GM18511 (cell line): Measurements from ENCODE around the gene SHMT2.

ENCODE experiments used
- ATAC-seq: cut with Tn5 transposase; IDR thresholded peaks from one replicate; pipeline ENCODE4 v1.9.1; 2021; ENCODE audit warnings: mild to moderate bottlenecking, moderate library complexity; ENCODE audit not compliant: unreplicated experiment

The SHMT2 gene

DNA sequence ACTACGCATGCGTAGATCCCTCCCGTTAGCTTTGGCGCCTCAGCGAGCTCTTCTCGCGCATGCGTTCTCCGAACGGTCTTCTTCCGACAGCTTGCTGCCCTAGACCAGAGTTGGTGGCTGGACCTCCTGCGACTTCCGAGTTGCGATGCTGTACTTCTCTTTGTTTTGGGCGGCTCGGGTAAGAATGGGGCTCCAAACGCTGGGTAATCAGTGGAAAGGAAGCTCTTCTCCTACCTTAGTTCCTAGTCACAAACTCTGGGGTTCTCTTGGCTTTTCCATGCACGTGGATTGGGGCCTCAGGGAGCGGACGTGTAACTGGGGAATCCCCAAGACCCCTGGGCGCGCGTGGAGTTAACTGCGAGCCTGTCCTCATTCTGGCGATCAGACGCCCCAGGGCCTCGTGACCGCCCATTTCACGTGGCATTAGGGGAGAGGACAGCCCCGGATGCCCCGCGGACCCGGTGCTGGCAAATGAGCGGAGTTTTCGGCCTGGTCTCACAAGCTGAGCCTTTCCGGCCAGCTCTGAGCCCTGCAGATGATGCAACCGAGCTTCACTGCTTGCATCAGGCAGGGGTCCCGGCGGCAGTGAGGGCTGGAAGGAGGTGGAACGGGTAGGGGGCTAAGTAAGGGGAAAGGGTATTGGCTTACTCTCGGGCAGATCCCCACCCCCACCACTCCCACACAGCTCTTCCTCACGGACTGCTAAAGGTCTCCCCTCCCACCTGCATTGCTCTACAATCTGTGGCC lies at the start of gene SHMT2:
SHMT2 (plus strand) TSS at position 78 of the 747 bp plus-strand sequence; CDS start at position 146, 68 bp downstream.
- ATAC-seq: peak; percentile 51

DNA sequence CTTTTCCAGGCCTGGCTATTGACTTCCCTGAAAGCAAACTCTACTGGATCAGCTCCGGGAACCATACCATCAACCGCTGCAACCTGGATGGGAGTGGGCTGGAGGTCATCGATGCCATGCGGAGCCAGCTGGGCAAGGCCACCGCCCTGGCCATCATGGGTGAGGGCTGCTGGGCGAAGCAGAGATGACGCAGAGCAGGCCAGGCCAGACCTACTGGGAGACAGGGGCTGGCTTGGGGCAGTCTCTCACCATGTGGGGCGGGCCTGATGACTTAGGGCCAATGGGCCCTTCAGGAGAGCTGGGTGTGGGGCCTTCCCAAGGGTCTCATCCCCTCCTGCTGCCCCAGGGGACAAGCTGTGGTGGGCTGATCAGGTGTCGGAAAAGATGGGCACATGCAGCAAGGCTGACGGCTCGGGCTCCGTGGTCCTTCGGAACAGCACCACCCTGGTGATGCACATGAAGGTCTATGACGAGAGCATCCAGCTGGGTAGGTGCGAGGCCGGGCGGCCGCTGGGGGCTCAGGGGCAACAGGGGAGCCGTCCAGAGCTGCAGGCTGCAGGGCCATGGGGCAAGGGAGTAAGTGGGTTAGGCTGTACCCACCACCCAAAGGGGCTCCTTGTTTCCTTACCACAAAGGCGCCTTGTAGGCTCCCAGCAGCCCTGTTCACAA lies 49.1 kb upstream of the SHMT2 start:
- no peak for ATAC-seq

DNA sequence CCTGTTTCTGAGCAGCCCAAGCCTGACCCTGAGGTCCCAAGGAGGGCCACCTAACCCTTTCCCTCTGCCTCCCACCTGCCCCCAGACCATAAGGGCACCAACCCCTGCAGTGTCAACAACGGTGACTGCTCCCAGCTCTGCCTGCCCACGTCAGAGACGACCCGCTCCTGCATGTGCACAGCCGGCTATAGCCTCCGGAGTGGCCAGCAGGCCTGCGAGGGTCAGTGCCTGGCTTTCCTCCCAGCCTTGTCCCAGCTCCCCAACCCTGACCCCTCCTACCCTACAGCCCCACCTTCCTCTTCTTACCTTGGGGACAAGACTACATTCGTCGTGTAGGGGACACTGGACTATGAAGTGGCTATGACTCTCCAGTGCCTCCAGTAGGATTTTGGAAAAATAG lies 48.4 kb upstream of the SHMT2 start:
- no peak for ATAC-seq

DNA sequence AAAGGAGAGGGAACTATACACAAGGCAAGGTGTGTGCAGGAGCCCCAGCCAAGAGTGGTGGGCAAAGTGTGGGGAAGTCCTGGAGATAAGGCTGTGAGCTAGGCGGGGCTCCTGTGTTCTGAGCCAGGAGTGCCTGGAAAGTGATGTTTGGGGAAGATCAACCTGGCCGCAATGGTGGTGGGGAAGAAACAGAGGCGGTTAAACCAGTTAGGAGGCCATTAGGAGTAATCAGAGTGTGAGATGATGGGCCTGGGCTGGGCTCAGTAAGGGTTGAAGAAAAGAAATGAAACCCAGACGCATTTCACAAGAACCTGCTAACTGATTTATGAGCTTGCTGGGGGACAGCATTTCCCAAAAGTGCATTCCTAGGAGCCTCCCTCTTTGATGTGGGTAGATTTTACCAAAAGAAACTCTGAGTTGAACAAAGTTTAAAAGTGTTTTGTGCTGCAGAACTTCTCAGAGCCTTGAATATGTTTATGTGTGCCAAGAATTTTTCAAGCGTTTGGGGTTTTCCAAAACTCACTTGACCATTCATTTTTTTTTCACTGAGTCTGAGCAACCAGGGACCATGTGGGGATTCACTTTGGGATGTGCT lies 47.9 kb upstream of the SHMT2 start:
- ATAC-seq: no peak

DNA sequence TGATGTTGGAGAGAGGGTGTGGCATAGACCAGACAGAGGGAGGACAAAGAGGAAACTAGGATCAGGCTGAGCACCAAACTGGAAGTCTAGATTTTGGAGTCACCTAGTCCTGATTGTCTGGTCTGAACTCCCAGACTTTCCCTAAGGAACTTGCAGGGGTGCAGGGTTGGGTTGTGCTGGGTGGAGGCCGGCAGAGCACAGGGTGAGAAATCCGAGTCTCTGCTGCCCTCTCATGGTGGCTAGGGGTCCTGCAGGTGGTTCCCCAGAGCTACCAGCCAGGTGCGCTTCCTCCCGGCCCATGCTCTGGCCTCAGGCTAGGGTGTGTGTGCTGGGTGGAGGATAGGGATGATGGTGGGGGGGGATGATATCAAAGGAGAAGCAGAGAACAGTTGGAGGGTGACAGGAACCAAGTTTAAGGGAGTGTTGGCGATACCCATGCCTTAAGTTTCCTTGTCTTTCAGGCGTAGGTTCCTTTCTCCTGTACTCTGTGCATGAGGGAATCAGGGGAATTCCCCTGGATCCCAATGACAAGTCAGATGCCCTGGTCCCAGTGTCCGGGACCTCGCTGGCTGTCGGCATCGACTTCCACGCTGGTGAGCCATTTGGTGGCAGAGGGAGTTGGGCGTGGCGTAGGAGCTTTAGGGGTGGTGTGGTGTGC lies 46.5 kb upstream of the SHMT2 start:
- peak; percentile 88 for ATAC-seq

DNA sequence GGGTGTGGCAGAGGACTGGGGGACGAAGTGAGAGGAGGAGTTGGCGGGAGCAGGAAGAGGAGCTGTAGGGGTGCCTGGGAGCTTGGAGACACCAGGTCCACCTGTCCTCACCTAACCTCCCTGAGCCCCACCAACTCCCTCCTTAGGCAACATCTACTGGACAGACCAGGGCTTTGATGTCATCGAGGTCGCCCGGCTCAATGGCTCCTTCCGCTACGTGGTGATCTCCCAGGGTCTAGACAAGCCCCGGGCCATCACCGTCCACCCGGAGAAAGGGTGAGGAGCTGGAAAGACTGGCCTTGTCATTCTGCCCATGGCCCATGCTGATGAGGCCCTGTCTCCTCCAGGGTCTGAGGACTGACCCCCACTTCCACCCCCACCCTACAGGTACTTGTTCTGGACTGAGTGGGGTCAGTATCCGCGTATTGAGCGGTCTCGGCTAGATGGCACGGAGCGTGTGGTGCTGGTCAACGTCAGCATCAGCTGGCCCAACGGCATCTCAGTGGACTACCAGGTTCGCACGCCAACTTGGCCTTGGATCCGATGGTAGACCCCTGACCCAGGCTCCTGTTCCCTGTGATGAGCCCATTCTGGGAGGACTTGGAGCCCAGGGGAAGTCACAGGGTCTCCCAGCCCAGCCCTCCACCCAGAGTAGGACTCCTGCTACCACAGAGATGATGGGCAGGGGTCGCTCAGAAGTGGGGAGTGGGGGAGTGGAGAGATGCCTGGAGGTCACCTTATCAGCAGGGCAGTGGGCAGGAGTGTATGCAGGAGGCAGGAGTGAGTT lies 45.4 kb upstream of the SHMT2 start:
- ATAC-seq: no peak

DNA sequence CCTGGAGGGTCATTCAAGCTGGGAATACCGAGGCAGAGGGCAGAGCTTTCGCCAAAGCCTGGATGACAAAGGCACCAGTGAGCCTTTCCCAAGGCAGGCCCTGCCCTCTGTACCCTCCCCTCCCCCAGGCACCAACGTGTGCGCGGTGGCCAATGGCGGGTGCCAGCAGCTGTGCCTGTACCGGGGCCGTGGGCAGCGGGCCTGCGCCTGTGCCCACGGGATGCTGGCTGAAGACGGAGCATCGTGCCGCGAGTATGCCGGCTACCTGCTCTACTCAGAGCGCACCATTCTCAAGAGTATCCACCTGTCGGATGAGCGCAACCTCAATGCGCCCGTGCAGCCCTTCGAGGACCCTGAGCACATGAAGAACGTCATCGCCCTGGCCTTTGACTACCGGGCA lies 44.1 kb upstream of the SHMT2 start:
- no peak for ATAC-seq

DNA sequence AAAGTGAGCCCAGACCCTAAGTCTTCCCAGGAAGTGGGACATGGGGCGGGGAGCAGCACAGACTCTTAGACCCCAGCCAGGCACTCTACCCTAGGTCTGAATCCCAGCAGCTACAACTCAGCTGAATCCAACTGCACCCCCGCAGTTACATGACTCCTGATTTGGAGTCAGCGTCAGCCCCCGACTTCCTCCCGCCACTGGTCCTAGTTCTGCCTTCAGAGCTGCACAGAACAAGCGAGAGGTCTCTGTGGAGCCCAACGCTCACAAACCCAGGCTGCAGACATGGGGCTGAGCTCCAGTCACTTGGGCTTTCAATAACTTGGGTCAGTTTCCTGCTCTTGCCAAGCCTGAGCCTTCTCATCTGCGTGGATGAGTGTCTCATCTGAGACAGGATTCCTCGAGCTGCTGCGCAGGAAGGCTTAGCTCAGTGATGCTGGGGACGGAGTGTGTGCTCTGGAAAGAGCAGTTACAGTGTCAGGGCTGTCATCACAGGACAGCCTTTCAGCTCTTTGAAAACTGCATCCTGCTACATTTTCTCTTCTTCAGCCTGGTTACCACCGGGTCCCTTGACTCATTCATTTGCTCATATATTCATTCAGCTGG lies 43.5 kb upstream of the SHMT2 start:
- no peak for ATAC-seq

DNA sequence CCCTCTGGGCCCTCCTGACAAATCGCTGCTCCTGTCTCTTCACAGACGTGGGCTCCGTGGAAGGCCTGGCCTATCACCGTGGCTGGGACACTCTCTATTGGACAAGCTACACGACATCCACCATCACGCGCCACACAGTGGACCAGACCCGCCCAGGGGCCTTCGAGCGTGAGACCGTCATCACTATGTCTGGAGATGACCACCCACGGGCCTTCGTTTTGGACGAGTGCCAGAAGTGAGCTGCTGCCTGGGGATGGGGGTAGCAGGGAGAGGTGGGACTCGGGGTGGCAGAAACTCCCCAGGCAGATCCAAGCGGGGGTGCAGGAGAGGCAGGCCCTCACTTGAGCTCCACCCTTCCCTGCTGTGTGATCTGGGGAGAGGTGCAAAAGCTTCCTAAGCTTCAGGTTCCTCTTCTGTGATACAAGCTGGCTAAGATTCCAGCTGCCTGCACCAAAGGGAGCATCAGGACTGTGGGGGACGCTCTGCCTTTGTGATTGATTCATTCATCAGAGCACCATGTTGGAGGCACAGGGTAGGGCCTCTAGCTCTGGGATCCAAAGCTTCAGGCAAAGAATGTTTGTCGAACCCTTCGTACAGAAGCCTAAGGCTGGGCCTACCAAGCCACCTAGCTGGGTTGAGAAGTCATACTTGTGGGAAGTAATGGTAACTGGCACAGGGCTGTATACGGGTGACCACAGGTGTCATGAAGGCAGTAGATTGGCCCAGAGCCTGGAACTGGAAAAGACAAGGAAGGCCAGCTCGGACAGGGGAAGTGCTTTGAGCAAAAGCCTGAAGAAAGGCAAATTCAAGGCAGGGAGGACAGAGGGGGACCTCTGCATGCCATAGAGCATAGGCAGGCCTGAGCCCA lies 42.1 kb upstream of the SHMT2 start:
- no peak for ATAC-seq

DNA sequence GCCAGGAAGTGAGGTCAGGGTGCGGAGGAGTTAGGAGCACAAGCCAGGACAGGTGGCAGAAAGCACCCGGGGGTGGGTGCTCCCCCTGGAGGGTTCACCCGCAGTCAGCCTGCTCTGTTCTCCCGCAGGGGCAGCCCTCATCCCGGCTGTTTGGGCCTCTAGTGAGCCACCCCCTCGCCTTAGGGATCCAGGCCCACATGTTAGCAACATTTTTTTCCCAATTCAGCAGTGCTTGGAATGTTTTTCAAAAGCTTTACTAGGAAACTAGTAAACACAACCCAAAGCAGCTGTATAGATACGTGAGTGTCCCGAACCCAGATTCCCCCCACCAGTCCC lies 41.5 kb upstream of the SHMT2 start:
- no peak for ATAC-seq

DNA sequence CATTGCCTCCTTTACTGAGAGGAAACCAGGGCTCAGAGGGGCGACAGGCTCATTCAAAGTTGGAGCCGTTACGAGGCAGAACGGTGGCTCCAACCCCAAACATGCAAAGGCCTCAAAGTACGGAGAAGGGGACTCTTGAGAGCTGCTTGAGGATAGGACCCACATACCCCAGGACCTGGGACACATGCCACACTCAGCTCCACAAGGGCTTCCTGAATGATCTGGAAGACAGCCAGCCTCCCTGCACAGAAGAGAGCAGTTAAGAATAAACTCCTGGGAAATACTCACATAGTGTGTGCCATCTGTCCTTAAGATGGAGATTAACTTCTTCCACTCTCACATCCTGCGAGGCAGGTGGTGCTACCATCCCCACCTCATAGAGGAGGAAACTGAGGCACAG lies 39.5 kb upstream of the SHMT2 start:
- ATAC-seq: no peak

DNA sequence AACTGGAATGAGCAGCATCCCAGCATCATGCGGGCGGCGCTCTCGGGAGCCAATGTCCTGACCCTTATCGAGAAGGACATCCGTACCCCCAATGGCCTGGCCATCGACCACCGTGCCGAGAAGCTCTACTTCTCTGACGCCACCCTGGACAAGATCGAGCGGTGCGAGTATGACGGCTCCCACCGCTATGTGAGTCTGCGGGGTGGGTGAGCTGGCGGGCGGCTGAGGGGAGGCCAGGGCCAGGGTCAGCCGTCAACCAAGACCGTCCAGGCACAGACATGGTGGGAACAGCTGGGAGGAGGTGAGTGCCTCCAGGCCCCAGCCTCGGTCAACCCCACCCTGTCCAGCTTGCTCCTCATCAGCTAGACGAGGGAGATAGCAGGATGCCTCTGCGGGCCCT lies 38.7 kb upstream of the SHMT2 start:
- ATAC-seq: no peak

DNA sequence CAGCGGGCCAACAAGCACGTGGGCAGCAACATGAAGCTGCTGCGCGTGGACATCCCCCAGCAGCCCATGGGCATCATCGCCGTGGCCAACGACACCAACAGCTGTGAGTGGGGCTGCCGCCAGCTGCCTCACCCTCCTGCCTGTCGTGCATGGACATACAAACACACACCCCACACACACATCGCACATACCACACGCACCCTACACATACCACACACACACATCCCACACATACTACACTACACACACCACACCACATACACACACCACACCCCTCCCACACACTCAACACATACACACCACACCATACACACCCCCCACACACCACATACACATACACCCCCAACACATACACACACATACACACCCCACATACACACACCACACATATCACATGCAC lies 38.1 kb upstream of the SHMT2 start:
- no peak for ATAC-seq

DNA sequence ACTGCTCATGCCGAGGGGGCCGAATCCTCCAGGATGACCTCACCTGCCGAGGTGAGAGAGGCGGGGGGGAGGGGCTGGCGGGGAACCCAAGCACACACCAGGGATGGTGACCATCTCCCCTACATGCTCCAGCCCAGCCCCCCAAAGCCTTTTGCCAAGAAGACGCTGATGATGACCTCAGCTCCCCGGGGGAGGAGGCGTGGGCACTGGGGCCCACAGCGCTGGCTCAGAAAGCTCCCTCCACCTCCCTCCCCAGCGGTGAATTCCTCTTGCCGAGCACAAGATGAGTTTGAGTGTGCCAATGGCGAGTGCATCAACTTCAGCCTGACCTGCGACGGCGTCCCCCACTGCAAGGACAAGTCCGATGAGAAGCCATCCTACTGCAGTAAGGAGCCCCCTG lies 36.6 kb upstream of the SHMT2 start:
- ATAC-seq: no peak

DNA sequence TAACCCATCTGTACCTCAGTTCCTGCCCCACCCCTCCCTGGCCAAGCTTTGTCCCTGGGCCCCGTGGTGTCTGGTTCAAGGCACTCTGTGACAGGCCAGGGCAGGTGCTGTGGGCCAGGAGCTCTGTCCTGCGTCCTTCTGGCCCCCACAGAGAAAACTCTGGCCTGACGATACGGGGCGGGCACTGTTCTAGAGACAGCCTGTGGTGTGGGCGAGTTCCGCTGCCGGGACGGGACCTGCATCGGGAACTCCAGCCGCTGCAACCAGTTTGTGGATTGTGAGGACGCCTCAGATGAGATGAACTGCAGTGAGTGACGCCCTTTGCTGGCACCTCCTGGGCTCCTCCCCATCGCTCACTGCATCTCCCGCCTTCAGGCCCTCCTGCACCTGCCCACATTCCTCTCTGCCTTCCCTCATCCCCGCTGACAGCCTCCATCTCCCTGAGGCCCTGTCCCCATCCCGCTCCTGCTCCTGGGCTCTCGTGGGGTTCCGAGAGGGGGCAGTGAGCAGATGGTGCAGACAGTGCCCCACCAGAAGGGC lies 35.7 kb upstream of the SHMT2 start:
- ATAC-seq: no peak

DNA sequence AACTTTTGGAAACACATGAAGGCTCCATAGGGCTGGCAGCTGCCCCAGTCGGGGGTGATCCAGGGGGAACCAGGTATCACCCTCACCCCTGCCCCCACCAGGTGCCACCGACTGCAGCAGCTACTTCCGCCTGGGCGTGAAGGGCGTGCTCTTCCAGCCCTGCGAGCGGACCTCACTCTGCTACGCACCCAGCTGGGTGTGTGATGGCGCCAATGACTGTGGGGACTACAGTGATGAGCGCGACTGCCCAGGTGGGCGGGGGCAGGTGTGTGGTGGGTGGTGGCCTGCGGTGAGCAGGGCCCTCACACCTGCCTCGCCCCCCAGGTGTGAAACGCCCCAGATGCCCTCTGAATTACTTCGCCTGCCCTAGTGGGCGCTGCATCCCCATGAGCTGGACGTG lies 35.3 kb upstream of the SHMT2 start:
- ATAC-seq: no peak

DNA sequence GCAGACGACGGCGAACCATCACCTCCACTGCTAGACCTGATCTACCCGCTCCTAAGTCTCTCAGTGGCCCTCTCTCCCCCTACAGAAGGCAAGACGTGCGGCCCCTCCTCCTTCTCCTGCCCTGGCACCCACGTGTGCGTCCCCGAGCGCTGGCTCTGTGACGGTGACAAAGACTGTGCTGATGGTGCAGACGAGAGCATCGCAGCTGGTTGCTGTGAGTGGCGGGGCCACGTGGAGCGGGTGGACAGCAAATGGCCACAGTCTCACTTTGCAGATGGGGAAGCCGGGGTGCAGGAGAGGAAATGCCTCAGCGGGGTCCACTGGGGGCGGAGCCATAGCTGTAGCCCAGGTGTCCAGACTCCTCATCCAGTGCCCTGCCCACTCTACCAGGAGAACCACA lies 34.3 kb upstream of the SHMT2 start:
- no peak for ATAC-seq

DNA sequence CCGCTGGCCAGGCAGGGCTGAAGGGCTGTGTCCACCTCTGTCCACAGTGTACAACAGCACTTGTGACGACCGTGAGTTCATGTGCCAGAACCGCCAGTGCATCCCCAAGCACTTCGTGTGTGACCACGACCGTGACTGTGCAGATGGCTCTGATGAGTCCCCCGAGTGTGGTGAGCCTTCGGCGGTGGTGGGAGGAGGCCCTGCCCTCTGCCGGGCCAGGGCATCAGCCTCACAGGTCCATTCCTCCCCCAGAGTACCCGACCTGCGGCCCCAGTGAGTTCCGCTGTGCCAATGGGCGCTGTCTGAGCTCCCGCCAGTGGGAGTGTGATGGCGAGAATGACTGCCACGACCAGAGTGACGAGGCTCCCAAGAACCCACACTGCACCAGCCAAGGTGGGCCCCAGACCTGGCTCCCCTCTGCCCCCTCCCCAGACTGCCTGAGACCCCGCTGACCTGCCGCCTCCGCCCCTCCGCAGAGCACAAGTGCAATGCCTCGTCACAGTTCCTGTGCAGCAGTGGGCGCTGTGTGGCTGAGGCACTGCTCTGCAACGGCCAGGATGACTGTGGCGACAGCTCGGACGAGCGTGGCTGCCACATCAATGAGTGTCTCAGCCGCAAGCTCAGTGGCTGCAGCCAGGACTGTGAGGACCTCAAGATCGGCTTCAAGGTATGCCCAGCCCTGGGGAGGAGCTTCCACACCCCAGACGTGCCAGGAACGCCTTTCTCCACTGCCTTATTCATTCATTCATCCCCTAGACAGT lies 33.7 kb upstream of the SHMT2 start:
- ATAC-seq: no peak

DNA sequence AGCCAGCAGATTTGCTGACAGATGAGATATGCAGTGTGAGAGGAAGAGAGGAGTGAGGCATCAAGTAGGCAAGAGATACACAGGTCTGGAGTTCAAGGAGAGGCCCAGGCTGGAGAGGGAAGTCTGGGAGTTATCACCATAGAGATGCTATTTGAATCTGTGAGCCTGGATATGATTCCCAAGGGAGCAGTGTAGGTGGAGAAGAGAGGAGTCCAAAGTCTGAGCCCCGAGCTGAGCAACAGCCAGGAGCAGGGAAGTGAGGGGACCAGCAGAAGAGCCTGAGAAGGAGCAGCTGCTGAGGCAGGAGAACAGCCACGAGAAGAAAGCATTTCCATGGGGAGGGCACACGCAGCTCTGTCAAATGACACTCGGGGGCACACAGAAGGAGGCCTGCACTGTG lies 33.1 kb upstream of the SHMT2 start:
- ATAC-seq: no peak
